Activated naive CD4-positive, alpha-beta T cell (primary cell): Measurements from ENCODE around the gene ADARB1.
A peak's percentile ranks its signal among the peaks of the same experiment; 100 is the strongest.
"Not testable (repeated sequence)": the region's sequence is repeated elsewhere in the genome, so short reads cannot be mapped to it uniquely, and the experiment has no call there.

Experiments used
- DNase-seq, 4 experiments: peaks; one replicate each; lab custom pipeline; 2025; lab: John Stamatoyannopoulos, UW

ADARB1 gene, protein sequence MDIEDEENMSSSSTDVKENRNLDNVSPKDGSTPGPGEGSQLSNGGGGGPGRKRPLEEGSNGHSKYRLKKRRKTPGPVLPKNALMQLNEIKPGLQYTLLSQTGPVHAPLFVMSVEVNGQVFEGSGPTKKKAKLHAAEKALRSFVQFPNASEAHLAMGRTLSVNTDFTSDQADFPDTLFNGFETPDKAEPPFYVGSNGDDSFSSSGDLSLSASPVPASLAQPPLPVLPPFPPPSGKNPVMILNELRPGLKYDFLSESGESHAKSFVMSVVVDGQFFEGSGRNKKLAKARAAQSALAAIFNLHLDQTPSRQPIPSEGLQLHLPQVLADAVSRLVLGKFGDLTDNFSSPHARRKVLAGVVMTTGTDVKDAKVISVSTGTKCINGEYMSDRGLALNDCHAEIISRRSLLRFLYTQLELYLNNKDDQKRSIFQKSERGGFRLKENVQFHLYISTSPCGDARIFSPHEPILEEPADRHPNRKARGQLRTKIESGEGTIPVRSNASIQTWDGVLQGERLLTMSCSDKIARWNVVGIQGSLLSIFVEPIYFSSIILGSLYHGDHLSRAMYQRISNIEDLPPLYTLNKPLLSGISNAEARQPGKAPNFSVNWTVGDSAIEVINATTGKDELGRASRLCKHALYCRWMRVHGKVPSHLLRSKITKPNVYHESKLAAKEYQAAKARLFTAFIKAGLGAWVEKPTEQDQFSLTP

GRCh38 chr21:45074048-45074817 lies at the start of gene ADARB1:
Gene ADARB1 (plus strand): TSS chr21:45074580. CDS start chr21:45171657, 97,077 bp downstream.
- peak in 3 of 4 experiments; percentile 27 to 64 (median 27) for DNase-seq

DNA sequence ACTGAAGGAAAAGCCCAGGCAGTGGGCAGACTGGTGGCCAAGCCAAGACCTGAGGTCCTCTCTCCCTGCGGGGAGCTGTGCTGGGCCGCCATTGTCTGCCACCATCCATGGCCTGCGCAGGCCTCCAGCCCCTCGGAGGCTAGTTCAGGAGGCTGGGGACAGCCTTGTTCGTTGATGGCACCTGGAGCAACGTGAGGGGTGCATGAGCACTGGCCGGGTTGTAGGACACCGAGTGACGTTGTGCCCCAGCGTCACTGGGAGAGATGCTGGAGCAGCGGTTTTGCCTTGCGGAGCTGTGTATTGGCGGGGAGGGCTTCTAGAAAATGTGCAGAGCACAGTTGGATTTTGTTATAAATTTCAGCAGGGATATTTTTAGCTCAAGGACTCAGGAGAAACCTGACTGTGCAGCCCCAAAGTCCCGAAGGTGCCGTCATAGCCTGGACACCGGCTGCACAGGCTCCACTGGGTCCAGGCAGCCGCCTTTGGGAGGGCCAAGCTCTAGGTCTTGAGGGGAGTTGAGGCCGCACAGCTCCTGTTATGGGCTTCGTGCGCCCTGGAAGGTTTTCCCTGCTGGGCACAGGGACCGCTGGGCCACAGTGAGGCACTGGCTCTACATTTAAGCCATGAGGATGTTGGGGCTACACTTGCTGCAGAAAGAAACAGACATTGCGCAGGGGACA lies 48.2 kb upstream of the ADARB1 start:
- no peak for DNase-seq

DNA sequence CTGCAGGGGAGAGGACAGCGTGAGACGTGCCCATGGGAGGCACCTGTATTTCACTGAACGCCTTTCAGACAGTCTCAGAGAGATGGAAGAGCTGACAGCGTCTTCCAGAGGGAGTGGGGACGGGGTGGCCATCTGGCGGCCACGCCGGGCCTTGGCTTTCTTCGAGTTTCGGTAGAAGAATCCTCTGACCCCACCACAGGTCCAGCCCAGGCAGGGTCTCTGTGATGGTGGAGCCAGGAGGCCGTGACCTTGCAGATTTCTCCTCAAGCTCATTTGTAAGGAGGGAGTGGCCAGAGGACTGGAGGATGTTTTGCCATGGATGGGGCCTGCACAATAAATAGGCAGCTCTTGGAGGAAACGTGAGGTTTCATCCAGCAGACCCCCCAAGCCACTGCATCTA lies 47.6 kb upstream of the ADARB1 start:
- DNase-seq, result no peak

DNA sequence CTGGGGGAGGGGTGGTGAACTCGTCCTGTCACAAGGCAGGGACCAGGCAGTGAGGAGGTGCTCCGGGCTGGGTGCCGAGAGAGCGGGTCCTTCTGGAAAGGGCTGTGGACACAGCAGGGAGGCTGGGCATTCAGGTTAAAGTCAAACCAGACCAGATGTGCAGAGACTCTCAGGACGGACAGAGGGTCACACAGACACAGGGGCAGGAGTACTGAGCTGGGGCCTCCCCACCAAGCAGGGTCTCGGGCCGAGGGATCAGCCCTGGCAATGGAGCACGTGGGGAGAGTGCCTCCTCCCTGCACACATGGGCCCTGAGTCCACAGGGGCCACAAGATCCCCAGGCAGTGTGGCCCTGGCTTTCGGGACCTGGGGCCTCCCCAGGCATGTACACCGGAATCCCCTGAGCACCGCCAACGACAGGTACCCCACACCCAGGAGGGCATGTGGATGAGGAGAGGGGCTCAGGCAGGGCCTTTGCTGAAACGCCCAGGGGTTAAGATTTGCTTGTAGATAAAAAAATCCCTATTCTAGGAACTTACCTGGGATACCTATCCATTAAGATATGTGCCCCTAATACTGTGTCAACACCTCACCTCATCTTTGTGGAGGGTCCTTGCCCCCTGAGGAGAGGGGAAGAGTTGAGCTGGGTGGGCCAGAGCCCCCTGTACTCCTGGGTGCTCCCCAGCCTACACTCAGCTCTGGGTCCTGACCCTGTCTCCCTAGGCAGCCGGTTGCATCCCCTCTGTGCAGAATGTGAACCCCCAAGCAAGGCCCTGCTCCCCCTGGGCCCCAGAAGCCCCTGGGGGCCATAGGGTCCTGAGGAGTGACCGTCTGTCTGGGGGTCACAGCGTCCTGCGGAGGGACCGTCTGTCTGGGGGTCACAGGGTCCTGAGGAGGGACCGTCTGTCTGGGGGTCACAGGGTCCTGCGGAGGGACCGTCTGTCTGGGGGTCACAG lies 46.9 kb upstream of the ADARB1 start:
- DNase-seq, result no peak

- not testable (repeated sequence) for DNase-seq
Observed at GRCh38 chr21:45028645-45029044, 45.7 kb upstream of the ADARB1 start.

DNA sequence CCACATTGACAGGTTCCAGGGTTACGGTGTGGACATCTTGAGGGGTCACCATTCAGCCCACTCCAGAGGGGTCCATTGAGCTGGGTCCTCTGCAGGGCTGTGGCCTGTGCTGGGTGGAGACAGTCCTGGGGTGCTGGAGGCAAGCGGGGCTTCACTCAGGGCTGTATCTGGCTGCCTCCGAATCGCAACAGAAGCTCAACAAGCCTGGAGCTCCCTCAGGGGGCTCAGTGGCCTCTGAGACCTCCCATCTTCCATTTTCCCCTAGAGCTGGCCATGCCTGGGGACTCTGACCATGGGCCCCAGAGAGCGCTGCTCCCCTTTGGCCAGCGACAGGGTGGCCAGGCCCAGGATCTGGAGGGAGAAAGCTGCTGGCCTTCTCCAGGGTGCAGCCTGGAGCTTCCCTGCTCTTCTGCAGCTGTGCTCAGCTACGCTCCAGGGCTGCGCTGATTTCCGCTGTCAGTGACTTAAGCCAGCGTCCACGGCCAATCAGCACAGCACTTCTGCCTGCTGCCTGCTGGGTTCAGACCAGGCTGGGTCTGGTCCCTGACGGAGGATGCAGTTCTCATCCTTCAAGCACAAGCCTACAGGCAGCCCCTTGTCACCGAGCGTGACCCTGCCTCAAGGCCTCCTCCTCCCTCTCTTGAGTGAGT lies 45.0 kb upstream of the ADARB1 start:
- no peak for DNase-seq

DNA sequence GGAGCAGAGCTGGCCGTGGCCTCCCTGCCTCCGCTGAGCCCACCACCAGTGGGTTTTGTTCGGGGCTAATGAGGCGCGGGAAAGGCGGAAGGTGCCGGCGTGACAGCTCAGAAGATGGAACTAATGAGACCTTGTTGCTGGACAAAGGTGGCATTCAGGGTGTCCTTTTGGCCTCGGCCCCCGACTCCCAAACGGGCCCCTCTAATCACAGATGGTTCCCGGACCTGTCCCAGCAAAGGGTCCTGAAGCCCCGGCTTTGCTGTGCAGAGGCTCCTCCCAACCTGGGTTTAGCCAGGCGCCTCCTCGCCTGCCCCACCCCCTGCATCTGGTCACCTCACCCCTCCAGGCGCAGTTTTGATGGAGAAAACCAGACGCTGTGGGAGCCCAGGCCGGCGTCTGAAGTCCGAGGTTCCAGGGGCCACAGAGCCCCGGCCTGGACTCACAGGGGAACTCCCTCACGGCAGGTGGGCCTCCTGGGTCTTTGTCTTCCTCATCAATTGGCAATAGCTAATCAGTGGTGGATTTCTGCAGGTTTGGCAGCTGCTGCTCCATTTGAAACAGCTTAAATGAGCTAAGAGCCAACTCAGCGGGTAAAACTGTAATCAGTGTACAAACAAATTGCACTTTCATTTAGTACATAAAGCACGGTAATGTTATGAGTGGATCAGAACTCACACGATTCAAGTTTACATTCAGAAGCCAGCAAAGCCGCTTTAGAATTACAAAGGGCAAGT lies 44.3 kb upstream of the ADARB1 start:
- no peak for DNase-seq

DNA sequence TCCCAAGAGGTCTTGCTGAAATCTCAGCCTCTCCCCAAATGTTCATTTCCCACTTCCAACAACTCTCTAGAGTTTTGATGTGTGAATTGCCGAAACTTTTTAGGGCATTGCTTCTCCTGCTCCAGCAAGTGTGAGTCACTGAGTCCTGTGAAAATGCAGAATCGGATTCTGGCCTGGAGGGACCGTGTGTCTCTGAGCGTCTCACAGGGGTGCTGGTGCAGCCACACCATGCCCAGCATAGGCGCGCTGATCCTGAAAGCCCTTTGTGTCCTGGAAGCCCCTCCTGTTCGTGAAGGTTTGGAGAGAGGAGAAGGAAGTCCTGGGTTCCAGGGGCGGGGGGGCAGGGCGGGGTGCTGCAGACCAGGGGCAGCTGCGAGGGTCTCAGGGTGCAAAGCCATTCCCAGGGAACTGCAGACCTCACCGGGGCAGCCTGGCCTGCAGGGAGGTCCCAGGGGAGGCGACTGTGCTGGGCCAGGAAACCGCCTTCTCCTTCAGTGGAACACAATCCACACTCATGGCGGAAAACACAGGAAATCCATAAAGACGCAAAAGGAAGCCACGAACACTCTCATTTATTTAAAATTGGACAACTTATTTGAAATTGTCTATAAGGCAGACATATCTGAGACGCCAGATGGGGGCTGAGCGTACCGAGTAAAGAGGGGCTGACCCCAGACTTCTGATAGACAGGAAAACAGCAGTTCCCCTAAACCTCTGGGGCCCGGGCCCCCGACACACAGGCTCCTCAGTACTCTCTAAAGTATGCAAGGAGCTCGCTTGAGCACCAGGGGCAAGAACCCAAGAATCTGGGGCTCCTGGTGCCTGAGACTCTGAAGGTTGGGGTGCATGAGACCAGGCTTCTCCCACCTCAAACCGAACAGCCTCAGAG lies 43.5 kb upstream of the ADARB1 start:
- DNase-seq, result no peak

GRCh38 chr21:45031571-45032191 lies 42.7 kb upstream of the ADARB1 start:
- no peak for DNase-seq

DNA sequence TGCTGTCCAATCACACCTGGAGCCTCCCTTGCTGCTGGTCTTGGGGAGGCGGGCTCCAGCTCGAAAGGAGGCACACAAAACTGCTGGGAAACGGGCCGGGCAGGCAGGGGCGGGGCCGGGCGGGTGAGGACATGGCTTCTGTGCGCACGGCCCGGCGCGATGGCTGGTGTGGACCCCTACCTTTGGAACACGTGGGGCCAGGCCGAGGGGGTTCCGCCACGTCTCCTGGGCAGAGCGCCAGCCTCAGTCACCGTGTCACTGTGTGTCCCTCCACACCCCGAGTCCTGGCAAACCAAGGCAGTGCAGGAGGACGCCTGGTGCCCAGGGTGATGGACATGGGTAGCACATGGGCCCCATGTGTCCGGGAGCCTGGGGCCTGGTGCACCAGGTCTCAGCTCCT lies 42.0 kb upstream of the ADARB1 start:
- no peak for DNase-seq

- DNase-seq, result no peak
Observed at GRCh38 chr21:45032977-45033710, 41.2 kb upstream of the ADARB1 start.

GRCh38 chr21:45033791-45034555 lies 40.4 kb upstream of the ADARB1 start:
- DNase-seq, result no peak

DNA sequence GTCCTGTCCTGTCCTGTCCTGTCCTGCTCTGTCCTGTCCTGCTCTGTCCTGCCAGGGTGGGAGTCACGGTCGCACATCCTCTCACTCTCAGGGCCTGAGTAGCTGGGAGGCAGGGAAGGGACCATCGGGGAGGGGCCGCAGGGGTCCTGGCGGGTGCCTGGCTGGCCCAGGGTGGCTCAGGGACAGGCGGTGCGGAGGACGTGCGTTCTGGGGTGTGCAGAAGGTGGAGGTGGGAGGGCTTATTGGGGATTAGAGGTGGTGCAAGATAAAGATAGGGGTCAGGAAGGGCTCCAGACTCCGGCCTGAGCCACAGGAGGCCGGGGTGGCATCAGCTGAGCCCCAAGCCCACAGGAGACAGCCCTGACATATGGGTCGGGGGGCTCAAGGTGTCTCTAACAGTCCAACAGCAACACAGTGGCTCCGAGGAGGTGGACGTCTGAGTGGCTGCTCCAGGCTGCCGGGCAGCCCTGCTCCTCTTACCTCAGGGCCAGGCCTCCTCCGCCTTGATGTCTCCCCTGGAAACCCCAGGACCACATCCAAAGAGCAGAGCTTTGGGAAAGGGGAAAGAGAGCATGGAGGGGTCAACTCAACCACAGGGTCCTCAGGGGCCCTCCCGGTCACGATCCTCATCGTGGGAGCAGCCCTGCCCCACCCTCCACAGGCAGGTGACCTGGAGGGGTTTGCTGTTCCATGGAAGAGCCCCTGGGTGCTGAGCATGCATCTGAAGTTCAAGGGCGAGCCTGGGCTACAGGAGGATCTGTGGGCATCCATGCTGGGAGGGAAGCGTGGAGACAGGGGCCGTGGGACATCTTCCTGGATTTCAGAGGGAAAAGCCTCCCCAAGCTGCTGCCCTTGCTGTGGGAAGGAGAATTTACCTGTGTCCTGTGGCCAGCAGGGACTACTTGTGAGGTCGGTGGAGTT lies 39.6 kb upstream of the ADARB1 start:
- no peak for DNase-seq

GRCh38 chr21:45035477-45035848 lies 38.9 kb upstream of the ADARB1 start:
- DNase-seq, result no peak

- DNase-seq, result no peak
Observed at GRCh38 chr21:45036630-45037029, 37.8 kb upstream of the ADARB1 start.

DNA sequence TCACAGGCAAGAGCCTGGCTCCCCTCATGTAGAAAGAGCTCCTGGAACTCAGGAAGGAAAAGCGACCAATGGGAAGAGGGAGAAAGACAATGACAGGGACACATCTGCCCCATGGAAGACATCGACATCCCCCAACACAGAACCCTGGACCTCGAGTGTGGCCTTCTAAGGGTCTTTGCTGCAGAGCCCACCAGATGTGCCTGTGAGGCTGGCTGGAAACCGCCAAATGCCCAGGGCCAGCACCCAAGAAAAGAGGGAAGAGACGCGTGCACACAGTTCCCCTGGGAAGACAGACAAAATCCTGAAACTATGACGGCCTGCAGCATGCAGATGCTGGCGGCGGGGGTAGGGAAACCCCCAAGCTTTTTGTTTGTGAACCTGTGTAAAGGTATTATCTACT lies 36.4 kb upstream of the ADARB1 start:
- DNase-seq, result no peak
